Measurements from ENCODE around the gene IDH2.

GRCh38 chr15:90038632-90039095 is 63.6 kb downstream of the IDH2 start:
- no peak for TF ChIP-seq CTCF (IDR thresholded peaks at IDR 0.05)
- no peak for TF ChIP-seq EZH2 (IDR thresholded peaks at IDR 0.05)
- no peak for TF ChIP-seq EZH2phosphoT487 (IDR thresholded peaks at IDR 0.05)

Data from neural progenitor cell (in vitro differentiated cells).